Measurements from ENCODE around the gene PKHD1. TPM values are rescaled to one million over a fixed set of nuclear protein-coding genes. Genes with fewer than 3 reads are reported as not detected.

The PKHD1 gene
- total RNA-seq, 2 experiments from 2014 or later, result not detected

Other genes with a start within 250 kb of the PKHD1 start
- not detected for gene IL17A, start 98.8 kb upstream of the PKHD1 start, total RNA-seq
- not detected for gene IL17F, start 156.9 kb upstream of the PKHD1 start, total RNA-seq
- gene MCM3, start 197.1 kb upstream of the PKHD1 start, total RNA-seq, result 100 to 1,000 TPM; 326 to 335 TPM

Data from activated naive CD8-positive, alpha-beta T cell treated with anti-CD3 and anti-CD28 coated beads for 36 hours (primary cell).